CD1c-positive myeloid dendritic cell (primary cell): ENCODE measurements around the gene ABI3BP.

Experiments
- DNase-seq: peaks from one replicate; pipeline ENCODE4 v3.0.0-alpha.2; 2016; ENCODE audit errors: extremely low spot score

ABI3BP gene

DNA sequence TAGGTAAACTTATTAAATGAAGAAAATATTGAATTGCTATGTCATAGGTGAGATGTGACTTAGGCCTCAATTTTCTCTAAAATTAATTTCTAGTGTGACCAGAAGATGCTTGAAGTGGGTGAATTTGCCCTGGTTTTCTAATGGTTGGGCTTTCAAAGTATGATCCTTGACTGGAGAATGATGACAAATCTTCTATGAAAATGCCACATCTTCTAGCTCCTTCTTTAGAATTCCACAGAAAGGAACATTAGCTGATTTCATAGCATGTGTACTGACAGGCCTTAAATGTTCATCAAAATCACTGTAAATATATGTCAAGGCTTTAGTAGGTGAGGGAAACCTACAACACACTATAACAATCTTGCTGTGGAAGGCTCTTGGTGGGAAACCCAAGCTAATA is 8.9 kb downstream of the ABI3BP start:
- no peak for DNase-seq

- DNase-seq = no peak
Measured at GRCh38 chr3:100982710-100983109, 10.5 kb downstream of the ABI3BP start.

DNA sequence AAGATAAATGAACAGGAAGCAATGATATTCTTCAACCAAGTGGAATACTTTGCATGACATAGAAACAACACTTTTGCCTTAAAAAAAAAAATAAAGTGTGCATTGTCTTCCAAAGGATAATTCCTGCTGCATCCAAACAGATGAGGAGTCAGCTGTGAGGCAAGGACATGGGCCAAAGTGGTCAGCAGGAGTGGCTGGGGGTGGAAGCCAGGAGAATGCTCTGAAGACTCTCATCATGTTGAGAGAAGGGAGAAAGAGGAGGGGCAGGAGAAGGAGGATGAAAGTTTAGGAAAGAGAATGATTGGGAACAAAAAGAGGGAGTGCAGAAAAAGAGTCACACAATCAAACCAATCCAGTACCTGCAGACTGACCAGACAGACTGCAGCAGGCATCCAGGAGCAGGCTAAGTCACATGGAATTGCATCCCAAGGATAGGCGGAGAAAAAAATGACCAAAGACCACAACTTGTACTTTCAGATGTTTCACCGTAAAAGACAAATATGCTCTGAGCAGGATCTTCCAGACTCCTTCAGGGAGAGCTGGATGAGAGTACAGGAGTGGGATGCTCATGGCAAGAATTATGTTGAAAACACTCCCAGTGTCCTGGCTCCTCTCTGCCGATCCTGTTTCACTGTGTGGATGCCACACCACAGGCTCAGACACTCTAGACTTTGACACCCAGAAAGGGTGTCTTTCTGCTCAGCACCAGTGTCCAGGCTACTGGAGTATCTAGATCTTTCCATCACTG is 11.9 kb downstream of the ABI3BP start:
- DNase-seq = no peak

DNA sequence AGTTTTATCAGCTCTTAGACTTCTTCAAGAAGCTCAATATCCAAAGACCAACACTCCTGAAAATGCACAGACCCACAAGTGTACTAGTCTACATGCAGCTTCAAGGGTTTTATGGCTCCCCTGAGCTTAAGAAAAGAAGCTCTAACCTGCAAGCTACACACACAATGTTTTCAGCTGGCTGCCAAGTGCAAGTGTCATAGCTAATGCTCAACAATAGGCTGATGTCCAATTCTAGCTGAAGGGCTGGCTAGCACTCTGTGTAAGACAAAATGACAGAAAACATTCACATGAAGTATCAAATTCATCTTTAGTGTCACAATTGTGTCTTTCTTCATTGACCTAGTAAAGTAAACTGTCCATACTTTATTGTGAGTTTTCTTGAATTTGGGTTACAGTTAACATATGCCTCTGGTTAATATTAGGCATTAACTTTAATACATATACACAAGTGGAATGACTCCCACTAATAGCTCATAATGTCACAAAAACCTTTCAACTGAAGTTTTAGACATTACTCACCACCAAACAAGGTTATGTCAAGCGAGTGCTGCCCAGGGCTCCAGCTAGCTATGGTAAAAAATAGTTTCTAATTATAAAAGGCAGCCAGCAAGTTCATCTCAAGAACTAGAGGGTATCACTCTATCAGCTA is 15.1 kb downstream of the ABI3BP start:
- no peak for DNase-seq

- DNase-seq = no peak
Measured at GRCh38 chr3:100976611-100977010, 16.6 kb downstream of the ABI3BP start.

GRCh38 chr3:100975714-100976113 is 17.5 kb downstream of the ABI3BP start:
- no peak for DNase-seq

DNA sequence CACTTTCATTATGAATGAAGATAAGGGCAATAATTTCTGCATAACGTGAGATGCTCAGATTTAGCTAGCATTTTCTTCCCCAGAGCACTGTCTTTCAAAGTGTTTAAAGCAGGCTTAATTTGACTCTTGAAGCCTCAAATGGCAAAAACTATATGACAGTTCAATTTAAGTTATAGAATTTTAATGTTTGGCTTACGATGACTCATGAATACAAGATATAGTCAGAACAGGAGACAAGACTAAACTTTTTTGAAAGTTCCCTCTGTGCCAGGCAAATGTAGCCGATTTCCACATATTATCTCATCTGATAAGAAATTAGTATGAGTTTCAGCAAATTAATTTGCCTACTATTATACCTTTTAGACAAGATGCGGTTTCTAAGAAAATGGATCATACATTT is 19.6 kb downstream of the ABI3BP start:
- no peak for DNase-seq

GRCh38 chr3:100972867-100973266 is 20.4 kb downstream of the ABI3BP start:
- DNase-seq = no peak

DNA sequence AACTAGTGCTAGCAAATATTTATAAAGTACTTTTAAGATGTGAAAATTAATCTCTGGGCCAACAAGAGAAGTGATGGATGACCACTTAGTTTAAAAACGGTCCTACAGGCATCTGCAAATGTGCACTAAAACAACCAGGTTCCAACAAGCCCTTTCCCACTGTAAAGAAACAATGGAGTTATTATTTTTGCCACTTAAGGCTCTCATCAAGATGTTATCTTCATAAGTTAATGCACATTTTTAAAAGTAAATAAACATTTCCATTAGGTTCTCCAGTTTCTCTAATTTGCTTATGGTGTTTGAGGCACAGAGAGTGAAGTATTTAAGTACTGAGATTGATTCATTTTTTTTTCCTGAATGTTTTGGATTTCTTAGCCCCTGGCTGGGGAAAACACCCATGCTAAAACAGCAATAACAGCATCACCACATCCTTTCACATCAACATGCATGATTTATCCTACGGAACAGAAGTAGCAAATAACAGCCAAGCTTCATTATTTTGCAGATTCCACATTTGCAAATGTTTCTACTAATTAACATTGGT is 20.8 kb downstream of the ABI3BP start:
- DNase-seq = no peak

GRCh38 chr3:100971798-100972197 is 21.4 kb downstream of the ABI3BP start:
- DNase-seq = no peak

DNA sequence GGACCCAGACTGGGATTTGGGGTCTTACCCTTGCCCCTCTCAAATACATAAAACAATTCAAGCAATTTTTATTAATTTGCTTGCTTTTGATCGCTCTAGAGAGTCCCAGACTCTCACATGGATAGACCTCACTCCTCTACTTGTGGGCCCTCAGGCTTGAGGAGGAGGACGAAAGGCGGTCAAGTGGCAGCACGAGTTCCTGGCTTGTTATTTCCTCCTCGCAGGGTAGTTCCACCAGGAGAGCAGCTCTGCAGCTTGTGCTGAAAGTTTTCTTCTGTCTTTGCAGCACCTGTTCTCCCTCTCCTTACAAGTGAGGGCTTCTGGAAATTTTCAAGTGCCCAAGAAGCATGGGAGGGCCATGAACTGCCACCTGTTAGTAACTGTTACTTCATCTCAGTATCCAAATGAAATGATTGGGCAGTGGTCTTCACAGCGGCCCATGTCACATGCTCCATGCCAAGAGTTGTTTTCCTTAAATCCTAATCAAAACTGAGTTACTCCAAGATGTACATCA is 22.7 kb downstream of the ABI3BP start:
- DNase-seq = no peak

DNA sequence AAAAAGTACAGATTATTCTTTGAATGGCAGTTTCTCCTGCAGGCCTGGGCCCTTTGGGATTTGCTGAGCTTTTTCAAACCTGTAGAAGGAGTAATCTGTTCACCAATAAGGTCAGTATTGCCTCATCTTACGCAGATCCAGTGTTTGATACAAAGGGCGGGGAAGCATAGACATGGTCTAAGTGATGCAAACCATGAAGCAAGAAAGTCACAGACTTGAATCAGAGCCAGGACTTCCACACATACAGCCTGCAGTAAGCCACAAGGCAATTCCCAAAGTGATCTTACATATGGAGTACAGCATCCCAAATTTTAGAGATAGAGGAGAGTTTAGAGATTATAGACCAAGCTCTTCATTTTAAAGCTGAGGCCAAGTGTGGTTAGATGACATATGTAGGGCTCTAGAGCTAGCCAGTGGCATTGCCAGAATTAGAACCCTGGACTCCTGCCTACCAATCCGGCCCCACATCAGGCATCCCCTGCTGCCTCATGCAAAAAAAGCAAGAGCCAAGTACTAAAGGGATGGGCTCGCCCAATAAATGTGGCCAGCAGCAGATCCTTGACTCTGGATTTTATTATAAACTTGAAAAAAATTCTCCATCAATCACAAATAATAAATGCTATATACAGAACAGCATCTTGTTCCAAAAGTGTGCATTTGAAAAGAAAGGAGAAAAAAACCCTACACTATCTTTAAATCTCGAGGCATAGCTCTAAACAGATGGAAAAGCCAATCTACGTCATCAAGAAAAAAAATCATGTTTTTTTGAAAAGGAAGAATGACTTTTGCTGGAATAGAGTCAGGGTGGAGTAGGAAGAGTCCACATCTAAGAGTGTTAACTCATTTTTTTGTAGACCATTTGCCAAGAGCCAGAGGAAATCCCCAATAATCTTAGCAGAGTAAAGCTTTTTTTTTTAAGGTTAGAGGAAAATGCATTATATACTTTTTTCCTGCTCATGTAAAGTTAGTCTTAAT is 24.0 kb downstream of the ABI3BP start:
- no peak for DNase-seq

DNA sequence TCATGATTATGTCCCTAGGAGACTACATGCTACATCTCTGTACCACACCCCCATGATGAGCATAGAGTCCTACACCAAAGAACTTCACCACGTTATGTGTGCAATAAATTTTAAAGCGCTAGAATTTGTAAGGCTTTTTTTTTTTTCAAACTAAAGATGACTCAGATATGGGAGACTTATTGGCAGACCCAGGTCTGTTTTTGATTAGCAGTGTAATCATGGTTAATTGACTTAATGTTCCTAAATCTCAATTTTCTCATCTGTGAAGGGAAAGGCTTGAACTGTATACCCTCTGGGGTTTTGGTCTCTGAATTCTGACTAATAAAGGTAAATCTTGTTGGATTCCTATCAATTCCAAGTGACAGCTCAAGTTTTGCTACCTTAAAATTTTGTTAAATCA is 26.4 kb downstream of the ABI3BP start:
- no peak for DNase-seq

DNA sequence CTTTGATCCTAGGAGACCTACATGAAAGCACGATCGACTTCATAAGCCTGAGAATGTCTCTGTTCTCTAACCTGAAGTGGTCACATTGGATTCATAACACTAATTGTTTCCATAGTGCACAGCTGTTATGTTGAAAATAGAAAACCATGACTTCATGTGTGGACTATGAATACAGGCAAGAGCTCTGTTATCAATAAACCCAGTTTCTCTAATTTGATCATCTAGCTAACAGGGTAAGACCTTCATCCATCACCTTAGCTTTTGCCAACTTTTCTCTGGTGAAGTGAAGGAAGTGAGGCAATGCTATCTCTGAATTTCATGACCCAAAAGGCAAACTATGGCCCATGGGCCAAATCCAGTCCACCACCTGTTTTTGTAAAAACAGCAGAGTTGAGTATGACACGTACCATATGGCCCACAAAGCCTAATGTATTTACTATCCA is 27.2 kb downstream of the ABI3BP start:
- DNase-seq = no peak

DNA sequence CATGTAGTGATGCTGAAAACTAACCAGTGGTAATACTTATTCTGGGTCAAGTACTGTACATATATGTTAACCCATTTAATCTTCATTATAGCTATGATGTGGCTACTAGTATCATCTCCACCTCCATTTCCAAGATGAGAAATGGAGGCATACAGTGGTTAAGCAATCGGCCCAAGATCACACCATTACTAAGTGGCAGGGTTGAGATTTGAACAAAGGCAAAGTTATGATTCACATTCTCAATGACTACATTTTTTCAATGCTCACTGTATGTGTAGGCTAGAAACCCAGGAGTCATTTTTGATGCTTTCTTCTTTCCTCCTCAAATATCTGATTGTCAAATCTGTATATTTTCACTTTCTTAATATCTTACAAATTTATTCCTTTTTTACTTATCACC is 30.2 kb downstream of the ABI3BP start:
- no peak for DNase-seq

DNA sequence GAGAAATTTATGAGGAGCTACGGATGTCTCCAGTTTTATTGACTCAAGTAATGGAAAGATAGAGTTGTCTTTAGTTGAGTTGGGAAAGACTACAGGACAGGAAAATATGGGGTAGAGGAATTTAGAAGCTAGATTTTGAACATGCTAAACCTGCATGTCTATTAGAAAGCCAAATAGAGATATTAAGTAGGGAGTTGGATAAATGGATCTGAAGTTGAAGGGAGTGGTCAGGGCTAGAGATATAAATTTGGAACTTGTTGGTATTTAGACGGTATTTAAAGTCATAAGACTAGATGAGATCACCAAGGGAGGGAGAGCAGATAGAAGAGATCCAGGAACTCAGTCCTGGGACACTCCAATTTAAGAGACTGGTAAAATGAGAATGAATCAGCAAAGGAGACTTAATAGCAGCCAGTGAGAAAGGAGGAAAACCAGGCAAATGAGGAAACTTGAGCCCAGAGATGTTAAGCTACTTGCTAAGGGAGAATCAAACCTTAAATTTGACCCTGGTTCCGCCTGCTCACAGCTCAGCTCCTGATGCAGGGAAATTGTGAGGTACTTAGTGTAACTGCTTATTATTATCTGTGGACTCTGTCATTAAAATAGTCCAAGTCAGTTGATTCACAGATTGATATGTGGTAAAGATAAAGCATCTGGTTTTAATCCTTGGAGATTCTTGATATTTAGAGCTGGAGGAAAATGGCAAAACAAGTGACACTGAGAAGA is 35.8 kb downstream of the ABI3BP start:
- DNase-seq = no peak

- DNase-seq = no peak
Measured at GRCh38 chr3:100956276-100956675, 36.9 kb downstream of the ABI3BP start.

DNA sequence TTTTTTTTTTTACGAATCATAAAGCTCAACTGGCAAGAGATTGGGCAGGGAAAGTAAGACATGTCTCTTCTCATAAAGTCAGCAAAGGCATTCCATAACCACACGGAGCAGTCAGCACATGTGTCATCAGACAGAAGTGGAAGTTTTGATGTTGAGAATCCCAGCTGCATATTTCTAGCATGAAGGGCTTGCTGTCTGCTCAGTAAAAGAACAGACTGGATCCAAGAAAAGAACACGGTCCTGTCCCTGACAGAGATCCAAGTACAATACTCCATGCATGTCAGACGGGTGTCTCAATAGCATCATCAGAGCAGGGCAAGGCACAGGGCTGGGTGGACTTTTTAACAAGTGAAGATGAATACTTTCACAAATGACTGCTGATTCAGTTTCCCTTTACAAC is 38.2 kb downstream of the ABI3BP start:
- no peak for DNase-seq

- no peak for DNase-seq
Measured at GRCh38 chr3:100954199-100954935, 38.9 kb downstream of the ABI3BP start.

GRCh38 chr3:100953103-100953502 is 40.1 kb downstream of the ABI3BP start:
- no peak for DNase-seq
